ENCODE data around the gene EIF2S3B.

DNA sequence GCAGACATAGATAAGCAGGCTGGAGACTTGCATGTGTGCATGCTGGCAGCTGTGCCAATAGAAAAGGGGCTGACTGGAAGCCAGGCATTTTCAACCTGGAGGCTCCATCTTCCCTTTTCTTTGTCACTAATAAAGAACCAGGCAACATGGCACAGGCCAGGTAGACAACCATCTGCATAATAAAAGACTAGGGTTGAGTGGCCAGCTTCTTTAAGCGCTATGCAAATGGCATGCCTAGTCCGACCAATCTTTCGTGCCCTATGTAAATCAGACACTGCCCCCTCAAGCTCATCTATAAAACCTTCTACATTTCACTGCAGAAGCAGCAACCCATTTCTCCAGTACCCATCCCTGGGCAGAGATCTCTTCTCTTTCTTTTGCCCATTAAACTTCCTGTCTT is 47.9 kb upstream of the EIF2S3B start:
- TF ChIP-seq, protein P1, sequence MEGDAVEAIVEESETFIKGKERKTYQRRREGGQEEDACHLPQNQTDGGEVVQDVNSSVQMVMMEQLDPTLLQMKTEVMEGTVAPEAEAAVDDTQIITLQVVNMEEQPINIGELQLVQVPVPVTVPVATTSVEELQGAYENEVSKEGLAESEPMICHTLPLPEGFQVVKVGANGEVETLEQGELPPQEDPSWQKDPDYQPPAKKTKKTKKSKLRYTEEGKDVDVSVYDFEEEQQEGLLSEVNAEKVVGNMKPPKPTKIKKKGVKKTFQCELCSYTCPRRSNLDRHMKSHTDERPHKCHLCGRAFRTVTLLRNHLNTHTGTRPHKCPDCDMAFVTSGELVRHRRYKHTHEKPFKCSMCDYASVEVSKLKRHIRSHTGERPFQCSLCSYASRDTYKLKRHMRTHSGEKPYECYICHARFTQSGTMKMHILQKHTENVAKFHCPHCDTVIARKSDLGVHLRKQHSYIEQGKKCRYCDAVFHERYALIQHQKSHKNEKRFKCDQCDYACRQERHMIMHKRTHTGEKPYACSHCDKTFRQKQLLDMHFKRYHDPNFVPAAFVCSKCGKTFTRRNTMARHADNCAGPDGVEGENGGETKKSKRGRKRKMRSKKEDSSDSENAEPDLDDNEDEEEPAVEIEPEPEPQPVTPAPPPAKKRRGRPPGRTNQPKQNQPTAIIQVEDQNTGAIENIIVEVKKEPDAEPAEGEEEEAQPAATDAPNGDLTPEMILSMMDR (conservative IDR thresholded peaks at IDR 0.05) = no peak
- TF ChIP-seq EZH2 (IDR thresholded peaks at IDR 0.05; ENCODE audit: low read depth) = no peak
